HG02981 (cell line): ENCODE results near the gene TAS1R3.
"Not testable (repeated sequence)": the region's sequence is repeated elsewhere in the genome, so short reads cannot be mapped to it uniquely, and the experiment has no call there.

Experiments used
- ATAC-seq: cut with Tn5 transposase; IDR thresholded peaks from one replicate; pipeline ENCODE4 v1.9.1; 2021; ENCODE audit warnings: mild to moderate bottlenecking, moderate library complexity; ENCODE audit not compliant: unreplicated experiment

Gene TAS1R3

DNA sequence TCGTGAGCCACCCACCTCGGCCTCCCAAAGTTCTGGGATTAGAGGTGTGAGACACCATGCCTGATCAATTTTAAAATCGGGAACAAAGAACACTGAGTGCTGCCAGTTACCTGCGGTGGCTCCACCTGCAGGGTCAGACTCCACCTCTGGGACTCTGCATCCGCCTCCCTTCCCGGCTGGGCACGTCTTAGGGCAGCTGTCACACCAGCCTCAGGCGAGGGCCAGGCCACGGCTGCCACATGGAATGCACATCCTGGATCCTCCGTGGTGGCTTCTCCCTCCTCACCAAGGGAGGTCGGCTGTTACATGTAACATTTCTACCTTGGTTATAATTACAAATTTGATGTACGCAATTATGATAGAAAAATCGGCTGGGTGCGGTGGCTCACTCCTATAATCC is 33.2 kb downstream of the TAS1R3 start:
- no peak for ATAC-seq

GRCh38 chr1:1365875-1366698 is 35.0 kb downstream of the TAS1R3 start:
- ATAC-seq: no peak

DNA sequence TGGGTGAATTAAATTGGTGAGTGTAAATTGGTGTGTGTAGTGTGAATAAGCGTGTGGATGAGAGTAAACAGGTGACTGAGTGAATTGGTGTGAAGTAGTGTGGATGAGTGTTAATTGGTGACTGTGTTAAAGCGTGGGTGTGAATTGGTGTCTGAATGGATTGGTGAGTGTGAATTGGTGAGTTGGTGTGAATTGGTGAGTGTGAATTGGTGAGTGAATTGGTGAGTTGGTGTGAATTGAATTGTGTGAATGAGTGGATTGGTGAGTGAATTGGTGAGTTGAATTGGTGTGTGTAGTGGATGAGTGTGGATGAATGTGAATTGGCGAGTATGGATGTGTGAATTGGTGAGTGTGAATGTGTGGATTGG is 35.6 kb downstream of the TAS1R3 start:
- ATAC-seq: no peak

GRCh38 chr1:1367315-1367714 is 36.2 kb downstream of the TAS1R3 start:
- ATAC-seq: no peak

DNA sequence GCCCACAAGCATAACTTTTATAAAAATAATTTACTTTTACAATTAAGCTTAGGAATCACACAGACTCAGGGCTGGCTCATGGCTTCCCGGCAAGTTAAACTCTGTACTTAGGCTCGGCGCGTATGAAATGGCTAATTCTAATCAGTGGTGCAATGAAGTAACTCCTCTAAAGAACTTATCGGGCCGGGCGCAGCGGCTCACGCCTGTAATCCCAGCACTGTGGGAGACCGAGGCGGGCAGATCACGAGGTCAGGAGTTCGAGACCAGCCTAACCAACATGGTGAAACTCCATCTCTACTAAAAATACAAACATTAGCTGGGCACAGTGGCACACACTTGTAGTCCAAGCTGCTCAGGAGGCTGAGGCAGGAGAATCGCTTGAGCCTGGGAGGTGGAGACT is 39.0 kb downstream of the TAS1R3 start:
- ATAC-seq: not testable (repeated sequence)

DNA sequence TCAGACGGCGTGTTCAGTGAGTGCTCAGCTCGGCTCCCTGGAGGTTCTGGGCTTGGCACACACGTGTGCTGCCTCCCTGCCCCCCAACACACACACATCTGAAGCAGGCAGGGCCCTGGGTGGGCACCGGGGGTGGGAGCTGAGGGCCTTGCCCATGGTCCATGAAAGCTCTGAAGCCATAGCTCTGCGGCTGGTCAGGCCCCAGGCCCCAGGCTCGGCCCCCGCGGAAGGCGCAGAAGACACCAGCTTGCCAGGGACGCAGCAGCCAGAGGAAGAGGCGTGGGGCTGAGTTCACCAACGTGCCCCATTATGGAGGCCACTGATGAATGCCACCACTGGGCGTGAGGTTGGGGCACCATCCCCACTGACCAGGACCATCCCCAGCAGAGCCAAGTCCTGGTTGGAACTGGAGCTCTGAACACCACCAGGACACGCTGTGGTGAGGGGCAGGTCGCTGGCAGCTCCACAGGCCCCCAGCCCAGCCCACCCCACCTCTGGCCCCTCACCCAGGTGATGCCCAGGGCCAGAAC is 39.8 kb downstream of the TAS1R3 start:
- ATAC-seq: no peak

- no peak for ATAC-seq
Observed at GRCh38 chr1:1371364-1371745, 40.3 kb downstream of the TAS1R3 start.

GRCh38 chr1:1371746-1372711 is 40.9 kb downstream of the TAS1R3 start:
- ATAC-seq: no peak

DNA sequence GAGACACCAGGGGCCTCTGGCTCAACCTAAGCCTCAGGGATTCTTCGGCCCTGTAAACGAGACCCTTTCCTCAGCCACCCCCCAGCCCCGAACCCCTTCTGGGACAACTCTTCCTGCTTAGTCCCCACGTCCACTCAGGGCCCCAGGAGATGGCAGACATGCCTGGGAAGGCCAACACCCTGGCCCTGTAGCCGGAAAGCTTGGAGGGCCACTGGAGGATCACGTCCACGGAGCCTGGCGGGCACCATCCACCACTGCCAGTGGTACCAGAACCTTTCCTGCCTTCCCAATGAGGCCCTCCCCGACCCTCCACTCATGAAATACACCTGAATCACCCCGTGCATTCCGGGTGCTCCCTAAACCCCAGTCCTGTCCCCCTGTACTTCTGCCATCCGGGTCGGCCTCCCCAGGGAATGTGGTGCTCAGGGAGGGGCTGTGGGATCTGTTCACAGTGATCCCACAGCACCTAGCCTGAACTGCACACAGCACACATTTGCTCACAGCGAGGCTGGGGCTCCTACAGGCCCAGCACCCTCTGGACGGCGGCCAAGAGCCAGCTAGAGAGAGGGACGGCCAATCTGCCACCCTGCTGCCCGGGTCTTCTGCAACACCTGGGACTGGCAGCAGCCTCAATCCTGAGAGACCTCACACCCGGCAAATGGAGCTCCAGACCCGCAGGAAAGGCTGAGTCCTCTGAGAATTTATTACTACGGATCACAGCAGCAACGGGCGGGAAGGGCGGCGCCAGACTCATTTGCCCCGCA is 42.2 kb downstream of the TAS1R3 start:
- ATAC-seq: no peak

- no peak for ATAC-seq
Observed at GRCh38 chr1:1373815-1374588, 42.9 kb downstream of the TAS1R3 start.

DNA sequence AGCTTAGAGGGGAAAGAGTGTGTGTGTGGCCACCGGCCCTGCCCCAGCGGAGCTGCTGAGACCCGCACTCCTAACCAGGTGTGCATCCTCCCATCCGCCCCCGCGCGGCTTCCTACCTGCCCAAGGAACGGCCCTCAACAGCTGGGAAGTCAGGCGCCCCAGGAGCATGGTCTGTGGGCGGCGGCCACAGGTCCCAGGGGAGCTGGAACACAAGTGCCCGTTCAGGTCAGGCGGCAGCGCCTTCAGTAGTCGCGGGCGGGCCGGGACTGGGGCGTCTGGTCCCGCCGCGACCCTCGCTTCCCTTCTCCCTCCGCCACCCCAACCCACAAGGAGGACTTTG is 43.5 kb downstream of the TAS1R3 start:
- ATAC-seq: peak; percentile 4

DNA sequence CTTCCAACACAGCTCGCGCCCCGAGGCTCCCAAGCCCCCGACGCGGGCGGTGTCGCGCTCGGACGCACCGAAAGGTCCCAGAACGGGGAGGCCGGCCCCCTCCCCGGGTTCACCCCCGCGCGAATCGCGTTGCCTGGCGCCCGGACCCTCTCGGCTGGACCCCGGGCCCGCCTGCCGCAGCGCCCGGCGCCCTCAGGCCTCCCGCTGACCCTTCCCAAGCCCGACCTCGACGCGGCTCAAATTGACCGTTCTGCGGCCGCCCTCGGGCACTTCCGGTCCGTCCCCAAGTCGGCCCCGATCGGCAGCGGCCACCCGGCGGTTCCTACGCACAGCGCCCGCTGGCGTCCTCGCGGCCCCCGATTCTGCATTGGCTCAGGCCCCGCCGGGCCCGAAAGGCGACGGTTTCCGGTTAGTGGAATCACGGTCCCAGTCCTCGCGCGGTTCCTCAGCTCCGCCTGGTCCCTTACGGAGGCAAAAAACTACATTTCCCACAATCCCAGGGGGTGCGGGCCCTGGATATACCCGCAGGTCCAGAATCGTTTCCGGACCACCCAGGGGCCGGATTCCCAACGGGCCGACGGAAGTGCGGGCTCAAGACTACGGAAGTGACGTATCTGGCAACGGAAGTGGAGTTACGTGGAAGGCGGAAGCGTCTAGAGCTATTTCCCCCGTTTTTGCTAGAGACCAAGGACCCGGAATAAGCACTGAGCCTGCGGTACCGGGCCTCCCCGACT is 44.0 kb downstream of the TAS1R3 start, which contains the start of gene AURKAIP1:
TSS of gene AURKAIP1 (minus strand) at position 279 of the 734 bp plus-strand sequence. CDS start 451 bp downstream, outside the sequence.
- ATAC-seq: peak; percentile 84

- no peak for ATAC-seq
Observed at GRCh38 chr1:1376551-1377226, 45.6 kb downstream of the TAS1R3 start.

DNA sequence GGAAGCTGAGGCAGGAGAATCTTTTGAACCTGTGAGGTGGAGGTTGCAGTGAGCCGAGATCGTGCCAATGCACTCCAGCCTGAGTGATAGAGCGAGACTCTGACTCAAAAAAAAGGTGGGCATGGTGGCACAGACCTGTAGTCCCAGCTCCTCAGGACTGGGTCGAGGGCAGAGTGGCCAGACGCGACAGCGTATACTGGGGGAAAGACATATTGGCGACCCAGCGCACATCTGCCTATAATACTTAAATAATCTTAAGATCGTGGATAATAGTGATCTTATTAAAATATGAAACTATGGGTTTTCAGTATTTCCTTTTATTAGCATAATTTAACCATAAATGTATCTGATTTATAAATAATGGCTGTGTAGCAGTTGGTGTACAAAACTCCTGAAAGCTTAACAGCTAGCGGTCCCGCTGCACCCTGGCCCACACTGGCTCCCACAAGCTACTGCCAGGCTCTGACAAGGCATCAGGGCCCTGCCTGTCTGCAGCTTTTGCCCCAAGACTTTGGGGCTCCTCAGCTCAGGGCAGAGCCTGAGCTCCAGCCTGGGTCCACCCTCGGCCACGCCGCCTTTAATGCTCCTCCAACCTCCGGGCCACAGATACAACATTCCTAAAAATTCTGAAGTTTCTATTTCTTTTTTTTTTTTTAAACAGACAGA is 46.6 kb downstream of the TAS1R3 start:
- ATAC-seq: no peak

DNA sequence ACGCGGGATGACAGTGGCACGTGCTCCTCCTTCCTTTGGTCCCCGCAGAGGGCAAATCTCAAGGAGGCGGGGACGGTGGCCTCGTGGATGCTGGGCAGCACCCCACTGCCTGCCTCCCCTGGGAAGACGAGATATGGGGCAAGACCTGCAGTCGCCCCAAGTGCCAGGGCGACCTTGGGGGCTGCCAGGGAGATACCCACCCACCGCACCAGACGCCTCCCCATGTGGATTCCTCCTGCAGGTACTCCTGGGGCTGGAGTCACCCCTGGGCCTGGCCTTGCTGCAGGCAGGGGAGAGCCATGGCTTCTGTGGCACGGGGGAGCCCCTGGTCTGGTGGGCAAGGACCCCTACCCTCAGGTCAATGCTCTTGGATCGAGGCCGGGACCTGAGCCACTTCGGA is 49.8 kb downstream of the TAS1R3 start:
- no peak for ATAC-seq

GRCh38 chr1:1381294-1381693 is 50.2 kb downstream of the TAS1R3 start:
- ATAC-seq: no peak
